K562 (cell line): ENCODE results near the gene CD48. TPM values are rescaled to one million over a fixed set of nuclear protein-coding genes. Genes with fewer than 3 reads are reported as not detected.

ENCODE experiments used
- ATAC-seq: fragments of 200-7000 bp; cut with Tn5 transposase; 3 replicates; pipeline ENCODE4 v1.9.1; 2020; ENCODE audit warnings: moderate library complexity
- BruUV-seq: library from RNA; stranded (reverse); fragments of 400-500 nt; replicated peaks from 2 replicates; lab custom pipeline; 2021; lab: Mats Ljungman, UMichigan
- CTCF ChIA-PET: fragments of 300-600 bp; formaldehyde crosslinking; extraction: SDS; loops from one replicate; lab custom pipeline; 2021; ENCODE audit warnings: low intra/inter-chr PET ratio; lab: Yijun Ruan, JAX
- POLR2A ChIA-PET: fragments of 300-600, 350-650 bp; sonication (Branson Sonifier 250); formaldehyde crosslinking; extraction: SDS; loops from one replicate; lab custom pipeline; 2021; ENCODE audit warnings: antibody characterized with exemption, inconsistent platforms; lab: Yijun Ruan, JAX
- DNase-seq, 4 experiments: peaks; one replicate each; pipeline versions ENCODE4 v3.0.0 to v3.0.0-alpha.2; 2011 to 2018; ENCODE audit warnings: low spot score in 3 of 4, mixed read lengths in 3 of 4; ENCODE audit errors: extremely low read depth in 1 of 4
- FAIRE-seq: peaks from 2 replicates; lab custom pipeline; 2011; peaks lifted over from hg19 to GRCh38; lab: Jason Lieb, UNC
- H2AFZ ChIP-seq: 2 replicates; pipeline ENCODE4 v1.6.0; 2011; ENCODE audit warnings: low read depth, low read length, control low read depth, inconsistent platforms
- H3K27ac ChIP-seq: fragments of 200-600 bp; 3 replicates; pipeline ENCODE4 v1.8.0; 2011; ENCODE audit warnings: low read depth, mild to moderate bottlenecking, control low read depth, inconsistent platforms, low read length, moderate library complexity, mixed read lengths; ENCODE audit errors: extremely low read depth
- H3K27me3 ChIP-seq, 2 experiments: fragments of 300-600 bp in 1 of 2; 2 replicates in 1 of 2; 3 replicates in 1 of 2; pipeline versions ENCODE4 v1.6.0 to v1.8.0; 2011; ENCODE audit warnings: inconsistent platforms in 2 of 2, low read length in 2 of 2, mild to moderate bottlenecking in 1 of 2, mixed read lengths in 1 of 2, moderate library complexity in 1 of 2; ENCODE audit not compliant: control insufficient read depth in 2 of 2, insufficient read depth in 2 of 2
- H3K36me3 ChIP-seq: fragments of 300-600 bp; 3 replicates; pipeline ENCODE4 v1.8.0; 2011; ENCODE audit warnings: mild to moderate bottlenecking, low read length, inconsistent platforms; ENCODE audit not compliant: control insufficient read depth, insufficient read depth
- H3K4me1 ChIP-seq, 2 experiments: fragments of 200-600 bp in 1 of 2; replicated peaks in 1 of 2; 2 replicates in 1 of 2; 3 replicates in 1 of 2; pipeline versions ENCODE4 v1.5.1 to v1.8.0; 2011; ENCODE audit warnings: inconsistent platforms in 2 of 2, low read length in 2 of 2, mild to moderate bottlenecking in 1 of 2, mixed read lengths in 1 of 2, moderate library complexity in 1 of 2; ENCODE audit not compliant: control insufficient read depth in 2 of 2, insufficient read depth in 2 of 2
- H3K4me2 ChIP-seq: 2 replicates; pipeline ENCODE4 v1.6.1; 2011; ENCODE audit warnings: low read length, control low read depth, inconsistent platforms, mixed read lengths; ENCODE audit not compliant: insufficient read depth
- H3K4me3 ChIP-seq: fragments of 200-600 bp; sonication (generic), shearing (Covaris generic); 2 replicates; pipeline ENCODE4 v1.5.1; 2016; ENCODE audit warnings: control low read depth, inconsistent platforms
- H3K79me2 ChIP-seq: fragments of 200-600 bp; 3 replicates; pipeline ENCODE4 v1.8.0; 2011; ENCODE audit warnings: low read length, inconsistent platforms; ENCODE audit not compliant: control insufficient read depth, insufficient read depth
- H3K9ac ChIP-seq, 2 experiments: 2 replicates each; pipeline versions ENCODE4 v1.6.0 to v1.6.1; 2011; ENCODE audit warnings: low read depth in 2 of 2, low read length in 2 of 2, control low read depth in 1 of 2, inconsistent platforms in 1 of 2, mild to moderate bottlenecking in 1 of 2, mixed read lengths in 1 of 2; ENCODE audit not compliant: insufficient read depth in 1 of 2
- H3K9me1 ChIP-seq: one replicate; pipeline ENCODE4 v1.6.0; 2011; ENCODE audit warnings: inconsistent platforms, mild to moderate bottlenecking, low read length, moderate library complexity; ENCODE audit not compliant: control insufficient read depth, insufficient read depth
- H3K9me3 ChIP-seq: replicated peaks from 2 replicates; pipeline ENCODE4 v1.5.1; 2011; ENCODE audit warnings: low read depth, low read length, inconsistent platforms; ENCODE audit not compliant: control insufficient read depth, insufficient read depth
- H4K20me1 ChIP-seq: replicated peaks from 2 replicates; pipeline ENCODE4 v1.6.1; 2011; ENCODE audit warnings: low read length, inconsistent platforms, mixed read lengths; ENCODE audit not compliant: control insufficient read depth, insufficient read depth
- ADNP ChIP-seq: fragments of 200-800 bp; sonication (Bioruptor generic); IDR thresholded peaks from 2 replicates; pipeline ENCODE4 v1.6.1; 2016; ENCODE audit warnings: missing genetic modification characterization, missing compliant biosample characterization
- BCOR ChIP-seq: fragments of 450-650 bp; IDR thresholded peaks from 2 replicates; pipeline ENCODE4 v1.6.1; 2016
- CHD4 ChIP-seq: fragments of 200-600 bp; sonication (generic); IDR thresholded peaks from 3 replicates; pipeline ENCODE4 v1.6.1; 2012; ENCODE audit warnings: low read depth, mild to moderate bottlenecking, mixed read lengths, low read length, inconsistent platforms; ENCODE audit not compliant: insufficient read depth, insufficient replicate concordance, poor library complexity, severe bottlenecking
- HDAC2 ChIP-seq: fragments of 450-650 bp; IDR thresholded peaks from 2 replicates; pipeline ENCODE4 v1.6.1; 2016; ENCODE audit warnings: mild to moderate bottlenecking
- KDM1A ChIP-seq, 2 experiments: fragments of 450-650 bp; IDR thresholded peaks; 2 replicates each; pipeline ENCODE4 v1.6.1; 2016; ENCODE audit warnings: mild to moderate bottlenecking in 2 of 2
- RBM25 ChIP-seq: fragments of 200-400 bp; formaldehyde crosslinking; IDR thresholded peaks from 2 replicates; pipeline ENCODE4 v1.6.1; 2018; ENCODE audit warnings: low read length, low read depth, moderate library complexity; ENCODE audit not compliant: severe bottlenecking
- RCOR1 ChIP-seq, 2 experiments: IDR thresholded peaks; 2 replicates each; pipeline ENCODE4 v1.6.1; 2012; ENCODE audit warnings: low read depth in 2 of 2, low read length in 2 of 2, borderline replicate concordance in 1 of 2, improper control_type of control experiment in 1 of 2
- SMARCA5 ChIP-seq: fragments of 450-650 bp; IDR thresholded peaks from 2 replicates; pipeline ENCODE4 v1.6.1; 2016
- SRSF3 ChIP-seq: fragments of 200-400 bp; formaldehyde crosslinking; IDR thresholded peaks from 2 replicates; pipeline ENCODE4 v1.6.1; 2016; ENCODE audit warnings: mild to moderate bottlenecking, low read length, moderate library complexity; ENCODE audit not compliant: insufficient read depth
- ZNF280B ChIP-seq: fragments of 250-450 bp; sonication (Bioruptor Pico); IDR thresholded peaks from 2 replicates; pipeline ENCODE4 v1.5.1; 2021; ENCODE audit warnings: mild to moderate bottlenecking
- WGBS: fragments of 100-300 bp; shearing (Covaris generic); methylation state at CpG from one replicate; pipeline ENCODE4 v1.1.6; 2016; ENCODE audit warnings: low coverage, mixed read lengths; ENCODE audit not compliant: insufficient coverage; ENCODE audit errors: missing lambda C conversion rate; 5-methylcytosine and 5-hydroxymethylcytosine counted together
- in situ Hi-C: fragments of 300-500 bp; cut with MboI; formaldehyde crosslinking; loops from 4 replicates; pipeline ENCODE4 v1.15.0; 2018; ENCODE audit warnings: inconsistent platforms, mixed read lengths
- intact Hi-C: fragments of 100-400 bp; cut with micrococcal nuclease; formaldehyde crosslinking; loops from 2 replicates; pipeline ENCODE4 v1.14.2; 2022
- polyA plus RNA-seq, 8 experiments: library from polyadenylated mRNA; depleted of rRNA in 4 of 8; stranded (reverse) in 5 of 8; unstranded in 3 of 8; fragments of >200 nt; fragmentation: Nextera tagmentation in 2 of 8; fragmentation: Illumina TruSeq in 1 of 8; extraction: Ambion mirVana in 2 of 8; extraction: Trizol in 1 of 8; gene quantifications; 2 replicates each; pipeline versions ENCODE4 v1.2.1 to v1.2.3, GENCODE V29; 2011 to 2014; ENCODE audit warnings: inconsistent platforms in 1 of 8, missing spikeins in 1 of 8
- total RNA-seq, 7 experiments: library from RNA; depleted of rRNA in 6 of 7; stranded (reverse); fragments of >200 nt in 6 of 7; fragmentation: Illumina TruSeq in 2 of 7; extraction: Trizol in 2 of 7; gene quantifications; 2 replicates each; pipeline versions ENCODE4 v1.2.1 to v1.2.3, GENCODE V29; 2011 to 2021; ENCODE audit warnings: low replicate concordance in 1 of 7

The CD48 gene
- total and polyA plus RNA-seq, 9 of the 15 experiments (the other 6 are each of a cell fraction or from before 2014, with no cell fraction given) = 0.10 to 0.42 (median 0.29) TPM; not detected in 3

- peak in 1 of 2 experiments; percentile 83; a peak in 1 of 4 replicates for TF ChIP-seq RCOR1 (IDR thresholded peaks at IDR 0.05; ENCODE audit: borderline replicate concordance in 1 of 2, low read depth in 2 of 2, low read length in 2 of 2)
- TF ChIP-seq, all 486 proteins: peak for 10
Observed at GRCh38 chr1:160741612-160742348, 30.2 kb upstream of the CD48 start (continued).

GRCh38 chr1:160741092-160741501 lies 29.5 kb upstream of the CD48 start:
- H3K4me3 ChIP-seq = no peak overlapping the region
- 17% methylated on average over 4 of the region's 4 CpGs for WGBS
- in situ Hi-C loops = no loop called here
- ATAC-seq (no peak), DNase-seq (no peak), FAIRE-seq (no peak)
- no peaks in the 10 kb centered on the region for H4K20me1 ChIP-seq
- POLR2A ChIA-PET = interaction anchor here (0.6 kb wide), 1 partner anchor 121 kb away, joined by 5 read pairs; the partner anchor contains the start of gene CD244
- no peak overlapping the region for H3K27ac ChIP-seq
- intact Hi-C loops = no loop called here
- no peak overlapping the region for H2AFZ ChIP-seq
- peaks cover 0 to 10% of the 10 kb centered on the region in 2 experiments; a peak in 2 of 5 replicates for H3K4me1 ChIP-seq
- CTCF ChIA-PET = no interaction called here
- H3K27me3 ChIP-seq = peaks cover 0 to 5% of the 10 kb centered on the region in 2 experiments; a peak in 2 of 5 replicates
- no peaks in the 10 kb centered on the region for H3K79me2 ChIP-seq
- no TSS peak for BruUV-seq
- no peak overlapping the region for H3K9ac ChIP-seq
- no peaks in the 10 kb centered on the region for H3K9me1 ChIP-seq
- H3K9me3 ChIP-seq = no peaks in the 10 kb centered on the region
- H3K4me2 ChIP-seq = no peak overlapping the region
- peak; percentile 77; the same call in 1 of the 2 replicates for TF ChIP-seq SMARCA5
- peak; percentile 83 for TF ChIP-seq BCOR
- peak; percentile 92 for TF ChIP-seq CHD4
- TF ChIP-seq ZNF280B = no peak
- no peak for TF ChIP-seq SRSF3
- peak; percentile 48 to 61; a peak in 2 of 4 replicates for TF ChIP-seq KDM1A (IDR thresholded peaks at IDR 0.05)
- peak; percentile 56; the same call in 1 of the 2 replicates for TF ChIP-seq HDAC2
- peak in 1 of 2 experiments; percentile 52; a peak in 1 of 4 replicates for TF ChIP-seq RCOR1 (IDR thresholded peaks at IDR 0.05; ENCODE audit: borderline replicate concordance in 1 of 2, low read depth in 2 of 2, low read length in 2 of 2)
- peak; percentile 60; the same call in 1 of the 2 replicates for TF ChIP-seq ADNP (tag)
- peak; percentile 70 for TF ChIP-seq RBM25
- H3K36me3 ChIP-seq = no peaks in the 10 kb centered on the region
